NCI-H1417 (cell line): Measurements from ENCODE around the gene SCG5.

Source experiments
- DNase-seq, 3 experiments: peaks; one replicate each; lab custom pipeline; 2025; lab: John Stamatoyannopoulos, UW

SCG5 gene

DNA sequence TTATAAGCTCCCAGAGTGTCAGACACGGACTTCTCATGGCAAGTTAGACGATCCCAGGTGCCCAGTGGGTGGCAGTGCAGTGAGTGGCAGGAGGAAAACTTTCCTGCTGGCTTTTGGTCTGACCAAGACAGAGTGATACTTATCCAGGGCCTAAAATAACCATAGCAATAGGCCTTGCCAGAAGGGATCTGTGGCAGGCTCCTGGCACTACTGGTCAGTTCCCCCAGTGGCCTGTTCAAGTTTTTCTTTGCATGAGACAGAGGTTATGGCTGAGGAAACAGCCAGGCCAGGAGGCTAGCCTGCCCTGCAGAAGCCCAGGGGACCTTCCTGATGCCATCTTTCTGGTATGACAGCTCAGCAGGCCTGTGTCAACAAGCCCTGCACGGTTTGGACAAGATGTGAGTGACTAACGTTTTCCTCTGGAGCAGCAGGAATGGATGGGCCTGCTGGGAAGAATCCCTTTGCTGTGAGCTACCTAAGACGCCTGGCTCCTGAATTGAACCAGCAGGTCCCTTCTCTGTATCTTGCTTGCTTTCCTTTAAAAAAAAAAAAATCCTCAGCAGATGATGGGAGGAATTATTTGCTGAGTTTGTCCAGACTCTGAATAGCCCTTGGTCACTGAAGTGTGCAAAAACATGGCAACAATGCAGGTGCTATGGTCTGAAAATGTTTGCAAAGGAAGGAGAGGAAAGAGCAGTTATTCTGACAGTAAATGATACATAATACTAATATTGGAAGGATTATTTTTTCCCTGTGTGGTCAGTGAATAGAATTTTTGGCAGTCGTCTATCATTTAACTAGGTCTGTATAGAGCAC lies 18.0 kb downstream of the SCG5 start:
- DNase-seq = peak; percentile 19 to 84 (median 56)

DNA sequence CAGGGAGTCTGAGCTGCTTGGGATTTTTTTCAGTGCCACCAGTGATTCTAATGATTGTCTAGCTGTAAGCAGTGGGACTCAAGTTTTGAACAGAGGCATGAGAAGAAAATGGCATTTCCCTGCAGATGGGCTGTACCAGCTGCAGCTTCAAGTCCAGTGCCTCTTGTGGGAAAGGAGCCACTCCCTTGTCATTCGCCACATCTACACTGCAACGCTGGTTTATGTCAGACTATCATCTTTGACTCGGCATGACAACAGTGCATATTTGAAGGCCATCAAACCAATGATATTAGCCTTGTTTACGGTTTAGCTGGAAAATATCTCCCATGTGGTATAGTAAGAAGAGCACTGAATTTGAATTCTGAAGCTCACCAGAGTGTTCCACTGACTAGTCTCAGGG lies 22.2 kb downstream of the SCG5 start:
- no peak for DNase-seq

DNA sequence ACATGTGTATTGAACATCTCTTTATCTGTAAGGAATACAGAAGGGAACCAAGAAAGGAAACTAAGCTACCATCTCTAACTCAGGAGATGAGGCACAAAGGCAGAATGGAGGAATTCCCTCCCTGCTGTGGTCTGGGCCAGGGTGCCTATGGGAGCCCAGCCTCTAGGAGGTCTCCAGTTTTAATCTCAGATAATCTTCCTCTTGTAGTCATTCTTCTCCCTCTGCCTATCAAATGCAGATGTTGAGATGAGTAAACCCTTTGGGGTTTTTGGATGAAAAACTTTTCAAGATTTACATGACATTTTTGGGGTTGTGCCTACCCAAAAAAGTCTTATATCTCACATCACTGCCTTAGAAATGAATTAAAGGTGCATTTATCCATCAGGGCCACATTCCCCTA lies 23.3 kb downstream of the SCG5 start:
- DNase-seq = no peak

DNA sequence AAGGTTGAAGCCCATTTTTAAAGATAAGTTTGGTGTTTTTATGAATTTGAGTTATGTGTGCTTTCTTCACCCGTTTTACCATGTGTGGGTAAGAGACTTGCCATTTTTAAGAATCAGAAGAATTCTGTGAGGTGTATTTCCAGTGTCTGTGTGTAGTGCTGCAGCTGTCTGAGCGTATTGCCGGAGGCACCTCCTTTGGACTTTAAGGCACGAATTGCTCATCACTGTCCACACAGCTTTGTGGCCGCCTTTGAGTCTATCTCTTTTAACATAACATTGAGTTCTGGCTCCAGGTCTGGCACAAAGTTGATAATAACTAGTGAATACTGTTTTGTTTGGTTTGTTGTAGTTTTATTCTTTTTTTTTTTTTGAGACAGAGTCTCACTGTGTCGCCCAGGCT lies 25.8 kb downstream of the SCG5 start:
- no peak for DNase-seq

DNA sequence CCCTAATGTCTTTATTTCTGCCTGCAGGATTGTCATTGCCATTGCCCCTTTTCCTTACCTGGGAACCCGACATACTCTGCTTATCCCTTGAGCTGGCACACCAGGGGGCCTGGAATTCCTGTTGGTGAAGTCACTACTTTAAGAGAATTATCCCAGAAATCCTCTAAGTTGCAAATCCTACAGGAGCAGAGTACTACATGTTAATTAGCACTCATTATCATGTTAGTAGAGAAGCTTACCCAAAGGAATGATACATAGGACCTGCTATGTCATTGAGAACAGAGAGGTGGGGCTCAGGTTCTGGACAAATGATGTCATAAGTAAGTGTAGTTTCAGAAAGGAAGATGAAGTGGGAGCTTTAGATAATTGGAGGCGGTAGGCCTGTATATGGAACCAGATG lies 27.4 kb downstream of the SCG5 start:
- DNase-seq = no peak

DNA sequence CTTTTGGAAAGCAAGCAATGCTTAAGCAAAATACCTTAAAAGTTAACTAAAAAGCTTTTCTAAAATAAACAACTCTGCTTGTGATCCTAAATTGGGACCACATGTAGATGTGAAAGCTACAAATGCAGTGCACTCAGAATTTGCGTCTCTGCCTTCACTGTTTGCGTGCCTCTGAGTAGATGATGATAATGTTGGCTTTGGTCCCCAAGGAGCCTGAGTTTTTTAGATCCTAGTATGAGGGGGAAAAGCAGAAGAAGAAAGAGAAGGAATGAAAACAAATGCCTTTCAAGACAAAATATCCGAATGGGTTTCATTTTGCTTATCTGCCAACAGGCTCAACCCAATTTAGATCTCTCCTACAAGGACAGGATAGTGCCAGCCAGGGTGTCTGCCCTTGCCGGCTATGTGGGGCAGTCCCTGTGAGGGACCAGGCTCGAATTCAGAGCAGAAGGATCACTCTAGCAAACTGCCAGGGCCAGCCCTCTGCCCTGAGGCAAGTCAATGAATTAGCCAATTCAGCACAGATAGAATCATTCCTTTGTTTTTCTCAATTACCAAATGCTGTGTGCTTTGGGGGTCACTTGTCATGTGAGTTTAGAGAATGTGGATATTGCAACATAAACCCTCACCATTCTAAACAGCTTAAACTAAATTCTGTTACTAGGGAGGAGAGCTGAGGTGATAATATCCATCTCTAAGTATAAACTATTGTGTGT lies 28.5 kb downstream of the SCG5 start:
- DNase-seq = peak in 1 of 3 experiments; percentile 43

DNA sequence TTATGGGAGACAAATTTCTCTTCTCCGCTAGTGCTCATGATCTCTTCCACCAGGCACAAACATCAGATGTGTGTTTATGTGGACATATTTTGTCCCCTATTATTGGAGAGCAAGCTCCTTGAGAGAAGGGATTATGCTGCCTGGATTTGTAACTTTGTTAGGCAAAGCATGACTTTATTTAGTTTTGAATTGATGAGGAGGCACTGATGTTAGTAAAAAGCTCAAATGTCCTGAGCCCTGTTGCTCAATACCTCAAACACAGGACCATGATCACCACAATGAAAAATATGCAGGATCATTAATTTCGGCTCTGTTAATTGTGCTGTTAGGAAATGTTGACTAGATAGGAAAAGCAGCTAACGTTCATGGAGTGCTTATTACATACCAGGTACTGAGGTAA lies 29.1 kb downstream of the SCG5 start:
- no peak for DNase-seq

DNA sequence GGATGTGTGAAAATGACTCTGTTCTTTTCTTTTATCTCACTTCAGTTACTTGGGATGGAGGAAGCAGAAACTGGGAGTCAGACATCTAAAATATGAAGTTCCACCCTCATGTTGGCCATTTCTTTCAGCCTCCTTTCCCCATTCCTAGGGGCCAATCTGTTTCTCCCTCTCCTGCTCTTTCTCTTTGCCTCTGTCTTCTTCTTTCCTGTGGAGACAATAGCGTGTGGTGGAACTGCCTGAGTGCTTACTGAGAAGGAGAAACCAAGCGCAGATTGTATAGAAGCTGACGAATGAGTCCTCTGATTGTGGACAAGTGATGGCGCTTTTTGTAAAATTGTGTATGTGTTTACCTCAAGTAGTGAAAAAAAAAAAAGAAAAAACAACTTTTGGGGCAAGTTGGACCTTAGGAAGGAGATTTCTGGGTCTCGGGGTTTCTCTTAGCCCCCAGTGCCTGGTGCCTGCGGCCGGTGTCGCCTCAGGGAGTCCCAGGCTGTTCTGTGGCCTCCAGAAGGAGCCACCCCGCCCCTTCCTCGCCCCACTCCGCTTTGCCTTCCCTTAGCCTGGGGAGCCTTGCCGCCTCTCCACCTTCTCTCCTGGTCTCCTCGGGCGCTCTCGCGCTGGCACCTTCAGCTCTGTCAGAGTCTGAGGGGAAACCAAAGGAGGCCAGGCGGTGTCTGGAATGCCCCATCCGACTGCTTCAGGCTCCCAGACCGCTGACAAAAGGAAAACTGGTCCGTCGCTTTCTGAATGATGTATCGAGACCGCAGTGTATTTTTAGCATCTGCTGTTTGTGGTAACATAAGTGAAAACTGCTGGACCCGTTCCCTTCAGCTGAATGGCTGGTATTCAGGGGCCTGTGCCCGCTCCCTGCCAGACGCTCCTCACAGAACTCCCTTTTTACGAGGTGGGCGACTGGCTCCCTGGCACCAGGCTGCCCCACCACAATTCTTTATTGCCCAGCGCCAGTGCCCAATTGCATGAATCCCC lies 30.1 kb downstream of the SCG5 start:
- DNase-seq = no peak

DNA sequence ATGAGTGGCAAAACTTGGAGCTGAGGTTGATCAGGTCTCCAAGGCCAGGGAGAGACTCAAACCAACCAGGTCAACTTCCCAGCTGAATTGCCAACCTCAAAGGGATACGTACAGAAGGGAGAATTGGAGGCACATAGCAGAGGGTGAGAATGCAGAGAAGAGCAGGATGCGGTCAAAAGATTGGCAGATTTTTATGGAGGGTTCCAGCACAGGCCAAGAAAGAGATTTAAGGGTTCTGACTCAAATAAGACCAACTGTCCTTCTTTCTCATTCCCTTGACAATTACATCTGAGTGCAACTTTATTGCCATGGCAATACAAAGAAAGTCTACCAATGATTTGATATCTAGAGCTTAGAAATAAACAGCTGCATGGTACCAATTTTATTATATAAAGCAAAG lies 33.2 kb downstream of the SCG5 start:
- DNase-seq = no peak

DNA sequence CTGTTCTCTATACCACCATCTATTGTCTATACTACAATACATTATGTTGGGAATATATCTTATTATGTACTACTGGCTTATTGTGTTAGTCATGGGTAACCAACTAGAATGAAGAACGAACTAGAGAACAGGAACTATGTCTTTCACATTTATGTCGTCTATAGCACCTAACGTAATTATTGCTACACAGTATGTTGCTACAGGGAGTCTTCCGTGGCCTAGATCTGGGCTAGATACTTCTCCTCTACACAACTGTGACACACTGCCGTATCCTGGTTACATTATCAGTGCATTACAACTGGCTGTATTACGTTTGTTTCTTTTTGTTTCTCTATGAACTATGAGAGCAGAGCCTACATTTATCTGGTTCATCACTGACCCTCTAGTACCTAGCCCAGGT lies 34.0 kb downstream of the SCG5 start:
- no peak for DNase-seq

DNA sequence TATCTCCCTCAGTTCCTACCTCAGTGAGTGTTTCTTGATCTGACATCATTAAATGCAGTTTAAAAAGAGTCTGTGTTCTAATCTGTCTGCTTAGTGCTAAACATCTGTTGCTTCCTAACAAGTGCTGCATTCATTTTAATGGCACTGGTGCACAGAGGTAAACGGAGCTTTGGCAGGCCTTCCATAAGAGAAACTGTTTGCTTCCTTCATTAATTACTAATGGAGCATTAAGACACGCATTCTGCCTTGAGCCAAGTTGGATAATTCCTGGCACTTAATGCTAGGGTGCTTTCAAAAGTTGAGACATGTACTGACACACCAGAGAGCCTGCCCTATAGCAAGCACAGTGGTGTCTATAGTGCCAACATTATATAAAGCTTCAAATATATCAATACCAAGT lies 34.7 kb downstream of the SCG5 start:
- DNase-seq = peak in 2 of 3 experiments; percentile 22 to 56

DNA sequence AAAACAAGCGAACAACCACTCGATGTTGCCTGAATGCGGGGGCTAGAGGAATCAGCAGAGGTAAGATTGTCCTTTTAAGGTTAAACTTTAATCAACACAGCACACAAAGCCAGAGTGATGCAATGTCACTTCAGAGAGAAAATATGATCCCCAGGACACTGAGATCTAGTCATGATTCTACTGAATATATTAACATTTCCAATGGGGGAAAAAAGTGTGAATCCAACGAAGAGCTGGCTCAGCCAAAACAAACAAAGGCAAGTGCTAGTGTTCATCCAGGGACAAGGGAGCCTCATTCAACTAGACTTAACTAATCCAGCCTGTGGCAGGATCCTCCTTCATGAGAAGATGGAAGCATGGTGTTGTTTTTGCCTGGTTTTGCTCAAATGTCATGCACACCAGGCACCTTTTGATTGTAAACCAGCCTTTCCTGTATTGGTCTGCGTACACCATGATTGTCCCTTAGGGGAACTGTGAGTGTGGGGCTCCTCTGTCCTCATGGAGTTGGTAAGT lies 35.8 kb downstream of the SCG5 start:
- DNase-seq = peak; percentile 48 to 73 (median 52)

DNA sequence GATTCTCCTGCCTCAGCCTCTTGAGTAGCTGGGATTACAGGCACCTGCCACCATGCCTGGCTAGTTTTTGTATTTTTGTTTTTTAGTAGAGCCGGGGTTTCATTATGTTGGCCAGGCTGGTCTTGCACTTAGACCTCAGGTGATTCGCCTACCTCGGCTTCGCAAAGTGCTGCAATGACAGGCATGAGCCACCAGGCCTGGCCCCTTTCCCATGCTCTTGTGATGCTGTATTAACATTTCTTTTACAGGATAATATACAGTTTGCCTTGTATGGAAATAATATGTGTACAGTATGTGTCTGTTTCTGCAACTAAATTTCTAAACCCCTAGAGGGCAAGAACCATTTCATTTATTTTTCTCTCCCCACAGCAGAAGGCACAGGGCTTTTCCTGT lies 37.8 kb downstream of the SCG5 start:
- no peak for DNase-seq

DNA sequence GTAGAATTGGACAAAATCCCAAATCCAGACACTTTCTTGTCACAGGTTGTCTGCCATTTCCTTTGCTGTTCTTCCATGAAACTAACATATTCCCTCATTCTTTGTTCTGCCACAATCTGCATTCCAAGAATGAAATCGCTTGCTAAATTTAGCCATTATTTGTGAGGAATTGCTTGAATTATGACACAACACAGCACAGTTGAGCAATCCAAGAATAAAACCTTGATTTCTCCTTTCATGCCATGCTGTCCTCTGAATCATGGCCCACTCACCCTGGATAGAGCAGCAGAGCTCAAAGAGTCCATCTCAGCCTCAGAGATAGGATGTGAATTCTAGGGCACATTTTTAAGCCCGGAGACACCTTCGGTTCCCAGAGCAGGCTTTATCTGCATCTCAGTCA lies 41.1 kb downstream of the SCG5 start:
- no peak for DNase-seq

DNA sequence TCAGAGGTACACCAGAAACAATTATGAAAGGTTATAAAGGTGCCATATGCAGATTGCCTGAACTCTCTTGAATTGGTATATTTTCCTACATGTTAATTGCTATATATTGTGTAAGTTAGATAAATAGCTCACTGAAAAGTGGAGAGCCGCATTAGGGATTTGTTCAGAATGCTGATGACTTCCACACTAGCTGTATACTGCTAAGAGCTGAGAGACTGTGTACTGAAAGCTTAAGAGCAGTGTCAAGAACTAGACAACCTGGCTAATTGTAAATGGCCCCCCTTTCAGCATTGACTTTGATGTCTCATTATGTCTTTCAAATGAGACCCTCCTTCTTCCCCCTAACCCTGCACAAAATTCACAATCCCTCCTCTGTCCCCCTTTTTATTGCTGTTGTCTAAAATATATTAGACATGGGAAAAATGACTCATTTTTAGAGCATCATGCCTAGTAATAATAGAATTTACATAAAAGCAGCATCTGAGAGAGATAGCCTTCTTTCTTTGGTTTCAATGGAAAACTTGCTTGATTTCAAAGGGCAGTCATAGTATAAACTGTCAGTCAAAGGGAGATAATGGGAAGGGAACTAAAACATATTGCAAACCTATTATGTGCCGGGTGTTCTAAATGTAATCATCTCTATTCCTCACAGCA lies 41.6 kb downstream of the SCG5 start:
- DNase-seq = no peak

DNA sequence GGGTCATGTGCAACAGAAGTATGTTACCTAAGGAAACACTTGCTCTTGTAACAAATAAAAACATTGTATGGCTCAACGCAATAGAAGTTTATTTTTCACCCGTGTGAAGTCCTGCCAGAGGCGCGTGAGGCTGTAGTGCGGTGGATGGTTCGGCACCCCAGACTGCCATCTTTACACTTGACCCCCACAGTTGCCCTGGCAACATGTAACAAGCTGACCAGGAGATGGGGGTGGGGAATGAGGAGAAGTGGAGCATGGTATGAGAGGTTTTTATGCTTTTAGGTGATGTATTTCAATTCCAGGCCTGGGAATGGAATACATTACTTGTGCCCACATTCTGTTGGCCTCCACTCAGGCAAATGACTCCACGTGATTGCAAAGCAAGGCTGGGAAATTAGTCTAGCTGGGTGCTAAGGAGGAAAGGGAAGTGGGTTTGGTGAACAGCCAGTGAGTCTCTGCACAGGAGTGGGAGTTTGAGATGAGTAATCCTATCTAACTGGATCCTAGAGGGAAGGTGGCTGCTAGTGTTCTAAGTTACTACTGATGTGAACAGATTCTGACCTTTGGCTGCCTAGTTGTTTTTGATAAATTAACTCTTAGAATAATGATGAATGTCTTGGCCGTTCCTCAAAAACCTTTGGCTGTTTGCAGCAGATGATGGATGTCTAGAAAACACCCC lies 42.5 kb downstream of the SCG5 start:
- no peak for DNase-seq

DNA sequence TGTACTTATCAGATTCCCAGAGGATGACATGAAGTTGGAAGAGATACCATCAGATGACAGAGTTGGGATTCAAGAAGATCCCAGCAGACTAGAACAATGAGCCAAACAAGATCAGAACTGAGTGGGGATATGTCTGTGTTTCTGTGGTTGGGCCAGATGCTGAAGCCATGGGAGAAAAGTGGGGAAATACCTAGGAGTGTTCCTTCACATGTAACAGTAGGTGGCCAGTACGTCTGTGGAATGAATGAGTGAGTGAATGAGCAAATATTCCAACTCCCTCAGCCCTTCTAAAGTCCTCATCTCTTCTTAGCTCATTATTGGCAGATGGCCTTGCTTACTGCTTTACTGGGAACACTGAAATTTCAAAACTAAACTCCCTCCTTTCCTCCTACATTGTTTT lies 44.1 kb downstream of the SCG5 start:
- DNase-seq = no peak

DNA sequence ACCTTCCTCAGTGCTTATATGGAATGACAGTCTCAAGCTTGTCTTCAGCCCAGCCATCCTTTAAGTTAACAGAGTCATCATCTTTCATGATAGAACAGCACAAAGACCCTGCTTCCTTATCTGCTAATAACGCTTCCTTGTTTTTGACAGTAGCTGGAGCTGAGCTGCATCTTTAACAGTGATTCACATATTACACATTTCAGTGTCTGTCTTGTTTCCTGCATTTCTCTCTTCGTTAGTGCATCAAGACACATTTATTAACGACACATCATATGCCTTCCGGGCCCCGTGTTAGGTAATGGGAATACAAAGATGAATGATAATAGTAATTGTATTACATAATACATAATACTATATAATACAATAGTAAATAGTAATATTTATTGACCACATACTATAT lies 46.0 kb downstream of the SCG5 start:
- DNase-seq = no peak

DNA sequence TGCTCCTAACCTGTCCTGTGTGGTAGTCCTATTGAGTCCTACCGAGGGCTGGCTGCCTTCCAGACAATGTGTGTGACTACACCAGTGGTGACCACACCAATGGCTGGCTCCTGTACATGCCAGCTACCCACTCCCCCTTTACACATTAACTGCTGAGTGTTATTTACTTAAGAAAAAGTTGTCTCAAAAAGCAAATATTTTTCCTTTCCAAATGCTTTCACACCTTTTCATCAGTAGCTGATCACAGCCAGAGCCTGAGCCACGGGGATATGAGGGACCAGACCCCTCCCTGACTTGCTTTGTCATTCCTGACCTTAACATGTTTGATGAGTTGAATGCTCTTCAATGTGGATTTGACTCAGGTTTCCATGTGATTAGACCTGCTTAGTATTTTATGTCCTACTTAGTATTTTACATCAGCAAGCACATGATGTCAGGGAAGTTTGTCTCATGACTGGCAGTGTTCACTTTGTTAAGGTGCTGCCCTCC lies 46.7 kb downstream of the SCG5 start:
- DNase-seq = peak in 2 of 3 experiments; percentile 15 to 65

DNA sequence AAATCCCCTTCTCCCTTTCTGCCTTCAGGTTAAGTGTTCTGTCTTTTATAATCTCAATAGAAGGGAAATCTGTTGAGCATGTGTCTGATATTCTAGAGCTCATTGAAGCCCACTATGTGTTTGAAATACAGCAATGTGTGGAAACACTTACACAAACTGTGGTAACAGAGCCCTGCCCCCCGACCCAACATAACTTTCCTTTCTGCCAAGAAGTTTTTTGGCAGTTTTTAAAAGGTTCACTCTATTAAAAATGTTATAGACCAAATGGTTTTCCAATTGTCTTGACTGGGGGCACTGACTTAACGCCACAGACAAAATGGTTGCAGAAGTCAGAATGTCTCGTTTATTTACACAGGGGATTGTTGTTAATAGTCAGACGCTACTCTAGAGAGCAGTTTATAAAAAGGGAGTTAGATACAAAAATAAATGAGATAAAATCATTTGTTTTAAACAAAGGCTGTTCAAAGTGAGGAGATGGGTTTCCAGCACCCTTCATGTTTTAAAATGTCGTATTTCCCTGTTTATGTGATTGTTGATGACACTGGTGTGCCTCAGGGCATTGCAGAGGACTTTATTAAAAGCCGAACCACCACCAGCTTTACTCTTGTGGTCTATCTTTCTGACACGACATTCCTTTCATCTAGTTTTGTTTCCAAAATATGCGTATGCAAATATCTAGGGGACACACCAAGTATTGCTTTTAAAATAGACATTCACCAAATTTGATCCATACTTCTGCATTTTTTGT lies 49.6 kb downstream of the SCG5 start:
- no peak for DNase-seq
